Posterior vena cava (tissue), 2 donors: ENCODE data around the gene RNLS. TPM values are rescaled to one million over a fixed set of nuclear protein-coding genes. Genes with fewer than 3 reads are reported as not detected.

Source experiments
- DNase-seq: peaks from one replicate; pipeline ENCODE4 v3.0.0-alpha.2; 2020; ENCODE audit warnings: low spot score
- intact Hi-C, 2 donors: fragments of 100-400 bp; cut with DNase I; formaldehyde crosslinking; loops; one replicate each; pipeline versions ENCODE4 v1.14.1 to v1.14.2; 2022 to 2023
- total RNA-seq, 2 donors: library from RNA; stranded (reverse); fragmentation: NEBNext Ultra II Directional; extraction: Animal tissue kit (Norgen Biotek cat#: 25700); gene quantifications; one replicate each; pipeline ENCODE4 v1.2.1, GENCODE V29; 2021
- donor health status: DM: yes; HTN: yes; CAD: no.
- donor health status: DM: yes; HTN: yes; CAD: no.

RNLS gene
- total RNA-seq, 2 donors from 2014 or later, result 6.3 to 11.2 TPM

- no peak for DNase-seq
- intact Hi-C loops, result no loop called here
Observed at GRCh38 chr10:88415533-88416130, 167.5 kb downstream of the RNLS start.

DNA sequence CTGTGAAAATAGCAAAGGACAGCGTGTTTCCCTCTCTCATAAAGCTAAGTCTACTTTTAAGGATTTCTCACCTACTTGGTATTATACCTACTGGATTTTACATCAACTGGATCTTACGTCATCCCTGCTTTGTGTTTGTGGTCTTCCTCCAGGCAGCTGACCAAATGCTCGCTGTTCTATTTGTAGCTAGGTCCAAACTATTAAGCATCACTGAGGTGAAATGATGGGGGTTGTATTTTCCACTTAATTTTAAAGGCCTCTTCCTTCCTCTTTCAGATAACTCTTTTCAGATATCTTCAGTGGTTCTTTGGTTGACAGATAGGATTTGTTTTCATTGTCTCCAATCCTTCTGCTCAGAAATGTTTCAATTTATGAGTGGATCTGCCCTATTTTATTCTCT, 169.7 kb downstream of the RNLS start:
- intact Hi-C loops, result no loop called here
- no peak for DNase-seq

GRCh38 chr10:88411772-88412349, 171.3 kb downstream of the RNLS start:
- no peak for DNase-seq
- intact Hi-C loops, result no loop called here

GRCh38 chr10:88409824-88410223, 173.3 kb downstream of the RNLS start:
- no peak for DNase-seq
- intact Hi-C loops, result no loop called here

- DNase-seq, result no peak
- intact Hi-C loops, result no loop called here
Observed at GRCh38 chr10:88409236-88409635, 173.9 kb downstream of the RNLS start.

DNA sequence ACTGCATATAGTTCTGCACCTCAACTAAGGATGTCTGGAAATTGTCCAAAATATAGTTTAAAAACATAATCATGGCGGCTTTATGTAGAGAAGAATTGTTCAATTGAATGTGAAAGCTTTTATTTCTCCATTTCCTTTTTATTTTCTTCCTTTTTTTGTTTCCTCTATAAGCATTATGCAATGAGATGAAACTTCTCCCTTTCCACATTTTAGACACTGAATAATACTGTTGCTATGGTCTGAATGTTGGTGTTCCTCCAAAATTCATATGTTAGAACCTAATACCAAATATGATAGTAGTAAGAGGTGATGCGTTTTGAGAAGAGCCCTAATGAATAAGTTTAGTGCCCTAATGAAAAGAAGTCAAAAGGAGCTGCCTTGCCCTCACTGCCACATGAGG, 175.0 kb downstream of the RNLS start:
- no peak for DNase-seq
- intact Hi-C loops, result no loop called here

DNA sequence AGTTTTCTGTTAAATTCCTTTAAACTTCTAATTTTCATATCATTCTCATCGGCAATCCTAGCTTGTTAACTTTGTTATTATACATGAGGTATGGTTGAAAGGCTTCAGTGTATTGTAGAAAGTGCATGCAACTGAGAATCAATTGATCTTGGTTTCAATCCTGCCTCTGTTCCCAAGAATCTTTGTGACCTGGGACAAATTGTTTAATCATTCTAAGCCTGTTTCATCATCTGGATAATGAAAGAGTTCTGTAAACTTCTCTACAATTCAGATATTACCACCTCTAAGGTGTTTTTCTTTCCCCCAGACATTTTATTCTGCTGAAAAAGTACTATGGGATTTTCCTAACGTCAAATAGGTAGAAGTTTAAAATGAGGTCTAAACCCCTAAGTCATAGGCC, 179.0 kb downstream of the RNLS start:
- intact Hi-C loops, result no loop called here
- DNase-seq, result no peak

- no peak for DNase-seq
- intact Hi-C loops, result no loop called here
Observed at GRCh38 chr10:88401671-88402347, 181.3 kb downstream of the RNLS start.

- intact Hi-C loops, result no loop called here
- no peak for DNase-seq
Observed at GRCh38 chr10:88399240-88399639, 183.9 kb downstream of the RNLS start.

DNA sequence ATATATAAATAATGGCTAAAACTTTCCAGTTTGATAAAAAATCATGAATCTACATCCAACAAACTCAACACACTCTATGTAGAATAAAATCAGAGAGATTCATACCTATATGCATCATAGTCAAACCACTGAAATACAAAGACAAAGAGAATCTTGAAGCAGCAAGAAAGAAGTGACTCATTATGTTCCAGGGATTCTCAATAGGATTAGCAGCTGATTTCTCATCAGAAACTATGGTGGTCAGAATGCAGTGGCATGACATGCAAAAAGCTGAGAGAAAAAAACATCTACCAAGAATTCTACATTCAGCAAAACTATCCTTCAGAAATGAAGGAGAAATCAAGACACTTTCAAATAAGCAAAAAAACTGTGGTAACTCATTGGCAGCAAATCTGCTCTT, 187.4 kb downstream of the RNLS start:
- DNase-seq, result no peak
- intact Hi-C loops, result no loop called here

DNA sequence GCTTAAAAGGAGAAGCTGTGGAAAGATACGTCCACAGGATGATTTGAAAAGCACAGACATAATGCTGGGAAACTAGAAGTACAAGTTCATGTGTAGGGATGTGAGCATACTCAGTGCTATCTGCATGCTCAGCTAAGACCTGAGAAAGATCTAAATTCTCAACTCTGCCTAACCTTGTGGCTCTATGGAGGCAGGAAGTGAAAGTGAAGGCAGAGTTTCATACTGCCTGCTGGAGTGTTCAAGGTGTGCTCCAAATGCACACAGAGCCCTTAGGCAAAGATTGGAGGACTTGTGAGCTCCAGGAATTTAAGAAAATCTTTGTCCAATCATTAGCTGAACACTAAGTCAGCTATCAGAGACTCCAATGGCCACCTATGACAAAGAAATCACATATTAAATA, 190.9 kb downstream of the RNLS start:
- no peak for DNase-seq
- intact Hi-C loops, result no loop called here

GRCh38 chr10:88390041-88390440, 193.1 kb downstream of the RNLS start:
- intact Hi-C loops, result no loop called here
- DNase-seq, result no peak

GRCh38 chr10:88389456-88389855, 193.7 kb downstream of the RNLS start:
- DNase-seq, result no peak

DNA sequence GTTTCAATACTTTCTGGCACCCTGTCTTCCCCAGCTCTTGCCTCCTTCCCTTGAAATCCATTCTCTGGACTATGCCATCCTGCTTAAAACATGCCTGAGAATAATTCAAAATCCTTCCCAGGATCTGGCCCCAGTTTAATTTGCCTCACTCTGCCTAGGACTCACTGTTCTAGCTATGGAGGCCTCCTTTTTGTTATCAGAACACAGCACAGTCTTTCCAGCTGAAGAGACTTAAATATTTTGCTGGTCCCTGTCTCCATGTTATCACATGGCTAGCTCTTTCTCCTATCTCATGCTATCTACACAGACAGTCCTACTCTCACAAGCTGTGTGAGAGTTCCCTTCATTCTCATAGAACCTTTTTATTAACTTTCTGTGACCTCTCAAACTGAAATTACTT, 194.8 kb downstream of the RNLS start:
- intact Hi-C loops, result loop anchor here in 1 of 2 donors (5.0 to 10.0 kb wide), 2 partner anchors 144 to 536 kb away; no protein-coding TSS in a partner anchor
- no peak for DNase-seq

More at GRCh38 chr10:88389456-88389855, 193.7 kb downstream of the RNLS start:
- intact Hi-C loops, result loop anchor here in 1 of 2 donors (5.0 to 10.0 kb wide), 2 partner anchors 145 to 537 kb away; no protein-coding TSS in a partner anchor

DNA sequence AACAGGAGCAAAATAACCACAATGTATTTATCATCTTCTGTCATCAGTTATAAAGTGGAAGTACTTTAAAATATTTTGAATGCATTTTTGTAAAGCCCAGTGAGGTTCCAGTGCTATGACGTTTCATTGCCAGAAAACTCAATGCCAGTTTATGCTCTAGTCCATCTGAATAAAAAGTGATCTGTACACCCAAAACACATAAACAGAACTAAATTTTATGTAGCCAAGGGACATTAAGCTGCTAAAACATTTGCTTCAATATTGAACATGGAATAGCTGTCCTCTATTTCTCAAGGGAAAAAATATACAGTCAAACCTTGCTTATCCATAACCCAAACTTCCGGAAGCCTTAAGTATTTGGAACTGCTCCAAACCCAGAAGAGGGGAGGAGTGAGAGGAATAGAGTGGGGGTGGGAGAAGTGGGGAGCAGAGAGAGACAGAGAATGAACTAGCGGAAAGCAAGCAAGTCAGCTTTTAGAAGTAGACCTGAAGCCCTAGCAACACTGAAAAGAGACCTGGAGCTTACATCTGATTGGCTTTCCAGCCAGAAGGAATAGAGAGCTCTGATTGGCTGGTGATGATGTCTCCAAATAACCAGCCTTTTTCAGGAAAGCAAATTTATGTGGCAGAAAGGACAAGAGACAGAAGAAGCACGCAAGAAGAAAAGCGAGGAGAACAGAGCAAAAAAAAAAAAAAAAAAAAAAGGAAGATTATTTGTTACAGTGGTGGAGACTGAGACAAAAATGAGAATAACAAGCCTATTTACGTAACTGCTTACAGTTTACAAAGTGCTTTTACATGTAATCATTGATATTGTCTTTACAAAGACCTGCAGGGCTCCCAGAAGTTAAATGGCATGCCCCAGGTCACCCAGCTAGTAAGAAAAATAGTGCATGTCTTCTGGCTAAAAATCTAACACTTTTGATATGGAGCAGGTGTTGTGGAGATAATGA, 196.0 kb downstream of the RNLS start:
- DNase-seq, result no peak
- intact Hi-C loops, result loop anchor here in 1 of 2 donors (5.0 to 10.0 kb wide), 2 partner anchors 142 to 535 kb away; no protein-coding TSS in a partner anchor

DNA sequence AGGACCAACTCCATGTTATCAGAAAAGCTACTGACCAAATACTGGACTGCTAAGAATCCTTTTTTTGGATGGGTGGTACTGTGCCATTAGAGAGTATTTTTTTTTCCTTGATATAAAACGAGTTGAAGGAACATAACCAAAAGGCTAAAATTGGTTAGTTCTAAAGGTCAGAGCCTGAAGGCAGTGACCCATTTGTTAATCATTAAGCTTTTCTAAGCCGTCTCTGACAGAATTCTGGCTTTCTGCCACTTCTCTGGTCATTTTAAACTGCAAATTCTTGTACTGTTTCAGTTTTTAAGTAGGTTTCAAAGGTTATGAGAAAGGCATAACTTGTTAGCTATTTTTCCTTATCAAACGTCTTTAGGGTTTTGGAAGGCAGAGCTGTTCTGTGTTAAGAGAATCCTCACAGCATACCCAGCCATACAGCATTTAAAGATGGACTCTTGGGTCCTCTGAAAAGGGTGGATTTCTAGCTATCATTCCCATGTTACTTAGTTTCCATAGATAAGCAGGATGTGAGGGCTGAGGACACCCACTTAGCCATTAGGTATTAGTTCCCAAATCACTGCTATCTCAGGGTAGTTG, 196.8 kb downstream of the RNLS start:
- DNase-seq, result no peak
- intact Hi-C loops, result loop anchor here in 1 of 2 donors (5.0 to 10.0 kb wide), 2 partner anchors 141 to 534 kb away; no protein-coding TSS in a partner anchor

GRCh38 chr10:88385601-88386203, 197.4 kb downstream of the RNLS start:
- intact Hi-C loops, result loop anchor here in 1 of 2 donors (5.0 to 10.0 kb wide), 2 partner anchors 141 to 533 kb away; no protein-coding TSS in a partner anchor
- DNase-seq, result no peak

GRCh38 chr10:88383276-88383675, 199.8 kb downstream of the RNLS start:
- intact Hi-C loops, result loop anchor here in 1 of 2 donors (10.0 kb wide), 1 partner anchor 138 kb away; no protein-coding TSS in a partner anchor
- no peak for DNase-seq
